Breast epithelium (tissue), 3 donors: ENCODE data around the gene ASAP2.

Experiments used
- POLR2A ChIP-seq: fragments of 450-650 bp; IDR thresholded peaks from one replicate; pipeline ENCODE4 v1.6.1; 2016; ENCODE audit warnings: antibody characterized with exemption, mild to moderate bottlenecking, moderate library complexity
- POLR2AphosphoS5 ChIP-seq, 3 donors: sonication (generic); formaldehyde crosslinking; IDR thresholded peaks; one replicate each; pipeline ENCODE4 v1.6.1; 2017; ENCODE audit warnings: antibody characterized with exemption in 3 of 3

GRCh38 chr2:9380702-9381628 lies 174.4 kb downstream of the ASAP2 start:
- no peak for TF ChIP-seq POLR2AphosphoS5 (IDR thresholded peaks at IDR 0.05)
- no peak for TF ChIP-seq POLR2A
